ENCODE data around the gene MAP3K9.
"Not testable (repeated sequence)": the region's sequence is repeated elsewhere in the genome, so short reads cannot be mapped to it uniquely, and the experiment has no call there.

Gene MAP3K9

GRCh38 chr14:70809225-70810219 is at the start of gene MAP3K9:
Gene MAP3K9 (minus strand): TSS chr14:70809513. CDS start chr14:70809171, 342 bp downstream.
- peak; percentile 71 for DNase-seq

- no peak for DNase-seq
These were observed 49.3 kb upstream of the MAP3K9 start for GRCh38 chr14:70858641-70859040.

- no peak for DNase-seq
These were observed 48.2 kb upstream of the MAP3K9 start for GRCh38 chr14:70857496-70857890.

GRCh38 chr14:70856851-70857495 is 47.7 kb upstream of the MAP3K9 start:
- no peak for DNase-seq

GRCh38 chr14:70855486-70855885 is 46.2 kb upstream of the MAP3K9 start:
- DNase-seq, result no peak

GRCh38 chr14:70853658-70854057 is 44.3 kb upstream of the MAP3K9 start:
- not testable (repeated sequence) for DNase-seq

- DNase-seq, result no peak
These were observed 38.2 kb upstream of the MAP3K9 start for GRCh38 chr14:70847406-70848090.

GRCh38 chr14:70845601-70846000 is 36.3 kb upstream of the MAP3K9 start:
- no peak for DNase-seq

- DNase-seq, result no peak
These were observed 33.6 kb upstream of the MAP3K9 start for GRCh38 chr14:70842851-70843462.

- no peak for DNase-seq
These were observed 28.8 kb upstream of the MAP3K9 start for GRCh38 chr14:70838076-70838475.

GRCh38 chr14:70836946-70837345 is 27.6 kb upstream of the MAP3K9 start:
- no peak for DNase-seq

GRCh38 chr14:70833884-70834283 is 24.6 kb upstream of the MAP3K9 start:
- no peak for DNase-seq

- no peak for DNase-seq
These were observed 23.4 kb upstream of the MAP3K9 start for GRCh38 chr14:70832561-70833305.

GRCh38 chr14:70830998-70831781 is 21.9 kb upstream of the MAP3K9 start:
- no peak for DNase-seq

GRCh38 chr14:70828188-70828587 is 18.9 kb upstream of the MAP3K9 start:
- DNase-seq, result no peak

- no peak for DNase-seq
These were observed 18.4 kb upstream of the MAP3K9 start for GRCh38 chr14:70827752-70828151.

GRCh38 chr14:70827347-70827746 is 18.0 kb upstream of the MAP3K9 start:
- DNase-seq, result no peak

GRCh38 chr14:70823281-70823680 is 14.0 kb upstream of the MAP3K9 start:
- DNase-seq, result no peak

GRCh38 chr14:70822530-70823185 is 13.3 kb upstream of the MAP3K9 start:
- peak; percentile 43 for DNase-seq

Measured in right forelimb (tissue), 1 donor.